GM19351 (cell line): Measurements from ENCODE around the gene HOXD10.

Experiments used
- ATAC-seq: cut with Tn5 transposase; IDR thresholded peaks from one replicate; pipeline ENCODE4 v1.9.1; 2021; ENCODE audit warnings: mild to moderate bottlenecking, moderate library complexity; ENCODE audit not compliant: unreplicated experiment

Gene HOXD10

GRCh38 chr2:176115883-176116813, at the start of gene HOXD10:
Gene HOXD10 (plus strand): TSS chr2:176116778. CDS start chr2:176116834, 56 bp downstream.
- no peak for ATAC-seq

- no peak for ATAC-seq
Measured at GRCh38 chr2:176067589-176068418, 48.8 kb upstream of the HOXD10 start.

- ATAC-seq: no peak
Measured at GRCh38 chr2:176068419-176068832, 48.2 kb upstream of the HOXD10 start.

GRCh38 chr2:176071330-176072291, 45.0 kb upstream of the HOXD10 start:
- no peak for ATAC-seq

GRCh38 chr2:176072292-176072669, 44.3 kb upstream of the HOXD10 start:
- no peak for ATAC-seq

GRCh38 chr2:176072951-176073904, 43.4 kb upstream of the HOXD10 start:
- no peak for ATAC-seq

GRCh38 chr2:176074919-176075425, 41.6 kb upstream of the HOXD10 start:
- ATAC-seq: no peak

GRCh38 chr2:176075481-176075880, 41.1 kb upstream of the HOXD10 start:
- ATAC-seq: no peak

- no peak for ATAC-seq
Measured at GRCh38 chr2:176076063-176076462, 40.5 kb upstream of the HOXD10 start.

- ATAC-seq: no peak
Measured at GRCh38 chr2:176076796-176077195, 39.8 kb upstream of the HOXD10 start.

- ATAC-seq: no peak
Measured at GRCh38 chr2:176078541-176079284, 37.9 kb upstream of the HOXD10 start.

GRCh38 chr2:176079285-176079830, 37.2 kb upstream of the HOXD10 start:
- no peak for ATAC-seq

- ATAC-seq: peak; percentile 68
Measured at GRCh38 chr2:176079831-176080539, 36.6 kb upstream of the HOXD10 start.

- no peak for ATAC-seq
Measured at GRCh38 chr2:176080540-176081375, 35.8 kb upstream of the HOXD10 start.

- ATAC-seq: no peak
Measured at GRCh38 chr2:176081376-176081836, 35.2 kb upstream of the HOXD10 start.

GRCh38 chr2:176081837-176082524, 34.6 kb upstream of the HOXD10 start:
- no peak for ATAC-seq
